Activated T-cell treated with anti-CD3 and anti-CD28 coated beads, Interleukin-2, amount 50 U/mL, for 4 hours (primary cell): ENCODE data around the gene SPIRE1. TPM values are rescaled to one million over a fixed set of nuclear protein-coding genes. Genes with fewer than 3 reads are reported as not detected.
A peak's percentile ranks its signal among the peaks of the same experiment; 100 is the strongest.

Experiments used
- ATAC-seq, 2 donors: fragments of 200-7000 bp; cut with Tn5 transposase; one replicate each; pipeline ENCODE4 v1.10.0; 2021
- DNase-seq: peaks from one replicate; pipeline ENCODE4 v3.0.0-alpha.2; 2020
- H3K27me3 Mint-ChIP-seq: one replicate; pipeline ENCODE4 v1.8.0; 2021; ENCODE audit warnings: low read depth, mixed read lengths
- H3K36me3 Mint-ChIP-seq: one replicate; pipeline ENCODE4 v1.8.0; 2022; ENCODE audit warnings: mixed read lengths; ENCODE audit not compliant: insufficient read depth
- H3K4me1 Mint-ChIP-seq: one replicate; pipeline ENCODE4 v1.8.0; 2021; ENCODE audit warnings: low read depth, mixed read lengths
- H3K4me3 Mint-ChIP-seq: one replicate; pipeline ENCODE4 v1.8.0; 2021; ENCODE audit warnings: mild to moderate bottlenecking, moderate library complexity, mixed read lengths
- H3K9me3 Mint-ChIP-seq: one replicate; pipeline ENCODE4 v1.8.0; 2021; ENCODE audit warnings: mixed read lengths
- total RNA-seq, 3 donors: library from RNA; stranded (reverse); gene quantifications; one replicate each; pipeline ENCODE4 v1.2.1, GENCODE V29; 2021

The SPIRE1 gene
- total RNA-seq, 3 donors from 2014 or later, result 2.2 to 4.3 (median 3.2) TPM

GRCh38 chr18:12433829-12434540 is 223.9 kb downstream of the SPIRE1 start:
- no peaks in the 10 kb centered on the region for H3K9me3 Mint-ChIP-seq
- peaks cover 5% of the 10 kb centered on the region for H3K36me3 Mint-ChIP-seq
- H3K4me3 Mint-ChIP-seq, result no peak overlapping the region
- H3K27me3 Mint-ChIP-seq, result no peaks in the 10 kb centered on the region
- ATAC-seq (no peak), DNase-seq (no peak)
- H3K4me1 Mint-ChIP-seq, result no peaks in the 10 kb centered on the region

DNA sequence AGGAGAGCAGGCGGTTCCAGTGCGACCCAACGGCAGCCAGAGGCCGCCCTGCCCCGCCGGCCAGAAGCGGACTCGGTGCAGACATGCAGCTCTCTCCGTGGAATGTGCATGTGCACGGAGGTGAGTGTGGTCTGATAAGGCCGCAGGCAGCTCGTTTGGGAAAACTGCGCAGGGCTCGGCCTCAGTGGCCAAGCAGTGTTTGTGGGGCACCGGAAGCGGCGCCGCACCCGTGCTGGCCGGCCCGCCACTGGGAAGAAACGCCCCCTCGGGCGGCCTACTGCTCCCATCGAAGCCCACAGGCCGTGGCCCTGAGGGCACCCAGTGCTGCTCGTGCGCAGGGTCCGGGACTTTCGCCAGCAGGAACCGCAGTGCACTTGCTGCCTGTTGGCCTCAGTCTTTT is 225.0 kb downstream of the SPIRE1 start:
- Mint-ChIP-seq H3K4me1 (no peaks in the 10 kb centered on the region), H3K4me3 (no peak overlapping the region), H3K9me3 (no peaks in the 10 kb centered on the region), H3K36me3 (peaks cover 5% of the 10 kb centered on the region), H3K27me3 (no peaks in the 10 kb centered on the region)
- DNase-seq (no peak), ATAC-seq (no peak)

- Mint-ChIP-seq H3K4me1 (no peaks in the 10 kb centered on the region), H3K27me3 (no peaks in the 10 kb centered on the region), H3K36me3 (peaks cover 5% of the 10 kb centered on the region), H3K9me3 (no peaks in the 10 kb centered on the region), H3K4me3 (no peak overlapping the region)
- ATAC-seq (no peak), DNase-seq (no peak)
These were observed 225.7 kb downstream of the SPIRE1 start for GRCh38 chr18:12432196-12432595.

- Mint-ChIP-seq H3K4me1 (no peaks in the 10 kb centered on the region), H3K4me3 (no peak overlapping the region), H3K27me3 (no peaks in the 10 kb centered on the region), H3K9me3 (no peaks in the 10 kb centered on the region), H3K36me3 (peaks cover 5% of the 10 kb centered on the region)
- DNase-seq, result no peak
- no peak for ATAC-seq
These were observed 226.3 kb downstream of the SPIRE1 start for GRCh38 chr18:12431561-12431960.

GRCh38 chr18:12430137-12430990 is 227.5 kb downstream of the SPIRE1 start:
- H3K4me3 Mint-ChIP-seq, result no peak overlapping the region
- no peaks in the 10 kb centered on the region for H3K9me3 Mint-ChIP-seq
- peaks cover 5% of the 10 kb centered on the region for H3K36me3 Mint-ChIP-seq
- ATAC-seq (no peak), DNase-seq (no peak)
- no peaks in the 10 kb centered on the region for H3K4me1 Mint-ChIP-seq
- H3K27me3 Mint-ChIP-seq, result no peaks in the 10 kb centered on the region

DNA sequence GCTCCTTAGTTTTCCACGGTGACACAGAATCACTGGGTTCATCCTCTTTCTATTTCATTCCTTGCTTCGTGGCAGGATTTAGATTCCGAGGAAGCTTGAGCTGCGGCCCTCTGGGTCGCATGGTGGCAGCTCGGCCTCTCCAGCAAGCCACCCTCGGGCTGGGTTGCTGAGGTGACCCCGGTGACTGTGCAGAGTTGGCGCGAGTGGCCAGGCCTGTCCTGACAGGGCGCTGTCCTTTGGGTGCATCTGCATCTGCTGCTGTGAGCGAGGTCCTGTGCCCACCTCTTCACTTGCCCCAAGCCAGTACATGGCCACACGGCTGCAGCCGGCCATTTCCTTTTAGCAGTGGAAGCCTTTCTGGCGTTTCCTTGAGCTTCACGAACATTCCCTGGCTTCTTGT is 228.4 kb downstream of the SPIRE1 start:
- Mint-ChIP-seq H3K4me1 (no peaks in the 10 kb centered on the region), H3K9me3 (no peaks in the 10 kb centered on the region), H3K4me3 (no peak overlapping the region), H3K36me3 (peaks cover 3% of the 10 kb centered on the region), H3K27me3 (no peaks in the 10 kb centered on the region)
- DNase-seq (no peak), ATAC-seq (no peak)

DNA sequence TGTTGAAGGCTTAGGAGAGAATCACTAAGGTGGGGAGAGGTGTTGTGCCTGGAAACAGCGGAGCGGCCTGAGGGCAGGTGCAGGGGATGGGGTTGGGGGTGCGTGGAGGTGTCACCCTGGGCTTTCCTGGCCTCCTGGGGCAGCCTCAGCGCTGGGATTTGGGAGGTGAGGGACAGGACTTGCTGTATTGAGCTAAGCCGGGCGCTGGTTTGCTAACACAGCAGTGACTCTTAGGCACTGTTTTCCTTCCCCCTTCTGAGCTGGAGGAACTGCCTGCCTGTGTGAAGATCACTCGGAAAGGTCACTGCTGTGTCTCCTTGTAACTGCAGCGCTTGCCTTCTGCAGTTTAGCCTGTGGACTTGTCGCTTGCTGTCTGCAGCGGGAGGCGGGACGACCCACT is 229.0 kb downstream of the SPIRE1 start:
- DNase-seq (no peak), ATAC-seq (no peak)
- Mint-ChIP-seq H3K36me3 (peaks cover 3% of the 10 kb centered on the region), H3K4me1 (no peaks in the 10 kb centered on the region), H3K4me3 (no peak overlapping the region), H3K9me3 (no peaks in the 10 kb centered on the region), H3K27me3 (no peaks in the 10 kb centered on the region)

- ATAC-seq (no peak), DNase-seq (no peak)
- H3K27me3 Mint-ChIP-seq, result peaks cover 5% of the 10 kb centered on the region
- no peaks in the 10 kb centered on the region for H3K4me1 Mint-ChIP-seq
- no peak overlapping the region for H3K4me3 Mint-ChIP-seq
- no peaks in the 10 kb centered on the region for H3K36me3 Mint-ChIP-seq
- H3K9me3 Mint-ChIP-seq, result no peaks in the 10 kb centered on the region
These were observed 231.0 kb downstream of the SPIRE1 start for GRCh38 chr18:12426924-12427323.

DNA sequence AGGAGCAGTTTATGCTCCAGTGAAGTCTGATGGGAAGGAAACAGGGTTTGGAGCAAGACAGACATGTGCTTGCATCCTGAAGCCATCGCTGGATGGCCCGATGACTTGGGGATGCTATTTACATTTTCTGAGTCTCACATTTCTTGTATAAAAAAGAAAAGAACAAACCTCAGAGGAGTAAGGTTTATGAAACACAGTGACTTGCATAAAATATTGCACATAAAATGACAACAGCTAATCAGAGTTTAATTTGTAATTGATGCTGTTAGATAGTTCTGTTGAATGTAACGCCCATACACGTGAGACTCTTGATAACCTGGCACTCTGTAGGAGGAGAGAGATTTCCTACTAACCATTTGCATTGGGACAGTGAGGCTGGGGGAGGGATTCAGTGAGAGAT is 233.7 kb downstream of the SPIRE1 start:
- ATAC-seq (no peak), DNase-seq (no peak)
- Mint-ChIP-seq H3K36me3 (no peaks in the 10 kb centered on the region), H3K27me3 (peaks cover 9% of the 10 kb centered on the region), H3K9me3 (no peaks in the 10 kb centered on the region), H3K4me1 (peaks cover 6% of the 10 kb centered on the region), H3K4me3 (no peak overlapping the region)

- DNase-seq (no peak), ATAC-seq (no peak)
- Mint-ChIP-seq H3K36me3 (no peaks in the 10 kb centered on the region), H3K4me1 (peaks cover 6% of the 10 kb centered on the region), H3K9me3 (no peaks in the 10 kb centered on the region), H3K27me3 (peaks cover 9% of the 10 kb centered on the region), H3K4me3 (no peak overlapping the region)
These were observed 234.1 kb downstream of the SPIRE1 start for GRCh38 chr18:12423820-12424219.

DNA sequence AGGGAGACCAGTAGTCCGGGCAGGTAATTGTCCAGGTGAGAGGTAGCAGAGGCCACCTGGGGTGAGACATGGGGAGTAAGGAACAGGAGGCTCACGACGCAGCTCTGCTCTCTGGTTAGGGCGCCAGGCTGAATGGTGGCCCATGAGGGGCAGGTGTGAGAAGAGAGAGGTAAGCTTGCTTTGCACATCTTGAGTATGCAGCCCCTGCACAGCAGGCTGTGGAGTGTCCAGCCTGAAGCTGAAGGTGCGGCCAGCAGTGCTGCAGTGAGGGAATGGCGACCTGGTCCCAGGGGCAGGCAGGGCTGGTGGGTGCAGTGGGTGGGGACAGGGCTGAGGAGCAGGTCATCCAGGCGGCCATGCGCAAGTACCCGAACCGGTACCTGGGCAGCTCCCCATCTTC is 234.5 kb downstream of the SPIRE1 start:
- H3K4me1 Mint-ChIP-seq, result peaks cover 6% of the 10 kb centered on the region
- no peak overlapping the region for H3K4me3 Mint-ChIP-seq
- DNase-seq (no peak), ATAC-seq (no peak)
- peaks cover 9% of the 10 kb centered on the region for H3K27me3 Mint-ChIP-seq
- no peaks in the 10 kb centered on the region for H3K9me3 Mint-ChIP-seq
- H3K36me3 Mint-ChIP-seq, result no peaks in the 10 kb centered on the region

GRCh38 chr18:12422936-12423335 is 235.0 kb downstream of the SPIRE1 start:
- peaks cover 6% of the 10 kb centered on the region for H3K4me1 Mint-ChIP-seq
- DNase-seq, result no peak
- no peak for ATAC-seq

GRCh38 chr18:12421732-12422131 is 236.2 kb downstream of the SPIRE1 start:
- H3K4me3 Mint-ChIP-seq, result no peak overlapping the region
- H3K27me3 Mint-ChIP-seq, result peaks cover 9% of the 10 kb centered on the region
- peaks cover 6% of the 10 kb centered on the region for H3K4me1 Mint-ChIP-seq
- H3K36me3 Mint-ChIP-seq, result no peaks in the 10 kb centered on the region
- no peaks in the 10 kb centered on the region for H3K9me3 Mint-ChIP-seq
- DNase-seq, result no peak
- ATAC-seq, result no peak

More at GRCh38 chr18:12422936-12423335, 235.0 kb downstream of the SPIRE1 start:
- no peak overlapping the region for H3K4me3 Mint-ChIP-seq
- H3K36me3 Mint-ChIP-seq, result no peaks in the 10 kb centered on the region
- no peaks in the 10 kb centered on the region for H3K9me3 Mint-ChIP-seq
- peaks cover 9% of the 10 kb centered on the region for H3K27me3 Mint-ChIP-seq

- no peak for DNase-seq
- ATAC-seq, result no peak
- peaks cover 6% of the 10 kb centered on the region for H3K4me1 Mint-ChIP-seq
- H3K9me3 Mint-ChIP-seq, result no peaks in the 10 kb centered on the region
- peak overlapping the region; percentile 76 for H3K4me3 Mint-ChIP-seq
- H3K36me3 Mint-ChIP-seq, result no peaks in the 10 kb centered on the region
- peaks cover 9% of the 10 kb centered on the region for H3K27me3 Mint-ChIP-seq
These were observed 237.0 kb downstream of the SPIRE1 start for GRCh38 chr18:12420821-12421421.
